Colon (tissue), 2 donors: ENCODE measurements around the gene RO60.
A peak's percentile ranks its signal among the peaks of the same experiment; 100 is the strongest.
"Not testable (repeated sequence)": the region's sequence is repeated elsewhere in the genome, so short reads cannot be mapped to it uniquely, and the experiment has no call there.

ENCODE experiments used
- FAIRE-seq: peaks from 2 replicates; lab custom pipeline; 2012; peaks lifted over from hg19 to GRCh38; lab: Jason Lieb, UNC
- donor health status: control.
- donor health status: control.

The RO60 gene

DNA sequence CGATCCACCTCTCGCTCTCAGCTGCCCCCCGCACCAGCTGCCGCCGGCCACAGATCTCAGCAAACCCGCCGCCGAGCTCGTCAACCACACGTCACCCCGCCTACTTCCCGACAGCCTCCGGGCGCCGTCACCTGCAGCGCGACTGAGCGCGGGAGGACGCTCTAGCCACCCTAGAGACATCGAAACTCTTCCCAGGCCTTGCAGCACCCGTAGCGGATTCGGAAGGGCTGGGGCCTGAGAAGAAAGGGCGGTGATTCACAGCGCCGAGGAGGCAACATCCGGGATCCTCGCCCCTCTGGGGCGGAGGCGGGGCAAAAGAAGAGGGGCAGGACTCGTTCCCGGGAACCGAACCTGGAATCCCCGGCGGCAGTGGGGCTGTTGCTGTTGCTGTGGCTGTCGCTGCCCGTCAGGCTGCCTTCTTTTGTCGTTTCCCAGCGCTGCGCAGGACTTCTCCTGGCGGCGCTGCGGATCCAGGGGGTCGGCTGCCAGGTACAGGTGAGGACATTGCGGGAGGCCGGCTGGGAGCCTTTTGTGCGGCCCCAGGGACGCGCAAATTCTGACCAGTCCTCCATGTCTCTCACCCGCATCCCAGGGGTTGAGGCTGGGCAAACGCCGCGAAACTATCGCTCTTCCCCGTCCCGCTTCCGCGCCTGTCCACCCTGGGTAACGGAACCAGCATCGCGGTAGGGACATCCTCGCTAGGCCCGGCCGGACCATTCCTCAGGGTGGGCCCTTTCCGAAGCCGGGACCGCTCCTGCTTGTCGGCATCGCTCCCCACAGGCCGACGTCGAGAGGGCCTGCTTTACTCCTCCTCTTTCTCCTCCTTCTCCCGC is at the start of gene RO60, which contains the start of gene UCHL5:
Gene RO60, plus strand, starts transcription at position 331 of the 833 bp plus-strand sequence. CDS start 9,443 bp downstream, outside the sequence.
Gene UCHL5, minus strand, starts transcription at position 79 of the 833 bp plus-strand sequence. CDS start 100 bp downstream, outside the sequence.
- FAIRE-seq = no peak

DNA sequence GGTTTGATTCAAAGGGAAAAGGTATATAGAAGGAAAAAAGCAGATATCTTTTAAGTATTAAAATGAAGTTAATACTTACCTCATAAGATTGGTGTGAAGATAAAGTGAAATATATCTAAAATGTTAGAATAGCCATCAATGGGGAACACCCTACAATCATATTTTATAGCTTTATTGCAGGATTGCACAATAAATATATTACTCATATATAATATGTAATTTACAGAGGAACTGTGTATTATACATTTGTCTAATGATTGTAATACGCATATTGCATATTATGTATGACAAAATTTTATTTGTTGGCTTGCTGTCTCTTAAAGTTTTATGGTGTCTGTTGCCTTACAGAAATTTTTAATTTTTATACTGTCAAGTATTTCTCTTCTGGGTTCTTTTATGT is 48.0 kb upstream of the RO60 start:
- FAIRE-seq = no peak

DNA sequence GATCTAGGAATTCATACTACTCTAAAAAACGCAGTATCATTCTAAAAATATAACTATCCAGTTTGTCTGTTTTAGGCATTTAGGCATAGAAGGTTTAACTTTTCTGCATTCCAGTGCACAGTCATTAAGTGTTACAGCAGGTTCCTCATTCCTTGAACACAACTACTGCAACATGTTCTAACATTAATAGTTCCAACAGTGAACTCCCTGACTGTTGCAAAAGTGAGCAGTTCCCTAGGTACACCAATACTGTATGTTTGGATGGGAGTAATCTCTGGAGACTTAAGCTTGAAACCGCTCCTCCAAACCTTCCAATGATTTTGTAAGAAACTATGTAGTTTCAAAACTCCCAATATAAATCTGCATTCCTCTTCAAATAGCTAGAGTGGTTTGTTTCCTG is 46.4 kb upstream of the RO60 start:
- no peak for FAIRE-seq

DNA sequence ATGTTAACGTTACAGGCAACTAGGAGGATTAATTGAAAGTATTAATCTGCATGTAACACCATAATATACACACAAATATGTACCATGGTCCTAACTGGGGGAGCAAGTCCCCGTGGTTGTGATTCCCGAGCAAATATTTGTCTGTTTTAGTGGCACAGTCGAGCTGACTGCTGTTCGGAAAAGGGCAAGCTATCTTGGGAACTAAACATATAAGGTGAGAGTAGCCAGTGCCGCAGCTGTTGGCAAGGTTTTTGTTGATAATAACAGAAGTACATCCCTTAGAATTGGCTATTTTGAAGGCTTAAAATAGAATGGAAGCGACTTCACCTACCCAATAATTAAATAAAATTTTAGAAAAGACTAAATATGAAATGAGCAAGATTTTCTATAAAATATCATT is 45.7 kb upstream of the RO60 start:
- no peak for FAIRE-seq

DNA sequence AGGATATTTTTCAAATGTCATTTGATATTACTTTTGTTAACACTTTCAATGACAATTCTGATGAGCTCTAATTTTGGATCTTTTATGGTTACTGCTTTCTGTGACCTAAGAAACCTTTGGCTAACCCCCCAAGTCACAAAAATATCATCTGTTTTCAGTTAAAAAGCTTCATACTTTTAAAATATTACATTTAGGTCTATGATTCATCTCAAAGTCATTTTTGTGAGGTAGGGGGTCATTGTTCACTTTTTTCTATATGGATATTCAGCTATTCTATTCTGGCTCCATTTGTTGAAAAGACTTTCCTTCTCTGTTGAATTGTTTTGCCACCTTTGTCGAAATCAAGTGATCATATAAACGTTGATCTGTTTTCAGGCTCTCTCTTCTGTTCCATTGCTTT is 45.0 kb upstream of the RO60 start:
- no peak for FAIRE-seq

DNA sequence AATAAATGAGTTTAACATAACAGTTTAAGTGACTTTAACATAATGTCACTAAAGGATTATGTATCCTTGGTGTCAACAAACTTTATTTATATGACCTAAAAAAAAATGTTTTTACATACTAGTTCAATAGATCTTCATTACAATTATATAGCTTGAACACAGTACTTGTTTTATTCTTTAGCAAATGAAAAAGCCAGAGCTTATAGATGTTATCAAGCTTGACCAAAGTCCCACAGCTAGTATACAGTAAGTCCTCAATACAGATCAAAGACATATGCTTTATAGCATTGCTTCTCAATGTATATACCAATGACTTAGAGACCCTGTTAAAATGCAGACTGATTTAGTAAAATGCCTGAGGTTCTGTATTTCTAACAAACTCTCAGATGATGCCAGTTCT is 42.6 kb upstream of the RO60 start:
- no peak for FAIRE-seq

DNA sequence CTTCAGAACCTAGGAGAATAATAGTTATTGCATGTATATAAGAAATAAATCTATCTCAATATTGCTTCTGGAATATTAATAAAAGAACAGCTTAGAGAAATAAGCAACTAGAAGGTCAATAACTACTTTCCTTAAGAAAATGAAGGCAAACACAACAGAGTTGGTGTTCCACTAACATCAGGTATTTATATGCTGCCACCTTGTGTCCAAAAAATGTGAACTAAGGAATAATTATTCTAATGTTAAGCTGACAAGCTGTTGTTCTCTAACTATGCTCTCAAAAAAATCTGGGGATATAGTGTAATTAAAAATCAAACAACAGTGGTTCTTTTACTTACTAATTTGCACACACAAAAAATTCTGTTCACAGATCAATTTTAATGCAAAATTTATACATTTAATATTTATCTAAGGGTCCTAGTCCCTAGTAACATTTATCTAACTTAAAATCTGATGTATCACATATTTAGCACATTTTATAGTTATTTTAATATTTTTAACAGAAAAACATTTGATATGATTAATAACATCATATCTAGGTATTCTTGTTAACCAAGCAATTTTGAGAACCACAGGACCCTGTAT is 39.9 kb upstream of the RO60 start:
- peak; percentile 90 for FAIRE-seq

DNA sequence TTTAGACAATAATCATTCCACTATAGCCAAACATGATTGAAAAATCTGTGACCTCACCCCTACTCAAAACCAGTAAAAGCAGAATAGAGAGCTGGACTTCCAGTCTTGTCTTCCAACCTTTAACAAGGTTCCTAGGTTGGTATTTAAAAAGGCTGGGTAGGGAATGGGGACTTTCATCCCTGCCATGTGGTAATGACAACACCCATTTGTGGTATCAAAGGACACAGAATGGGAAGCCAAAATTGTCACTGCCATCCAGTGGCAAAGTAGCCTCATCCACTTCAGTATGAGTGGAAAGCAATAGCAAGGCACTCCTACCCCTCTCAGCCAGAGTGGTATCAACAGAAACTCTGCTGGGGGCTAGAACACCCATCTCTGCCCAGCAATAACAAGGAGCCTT is 34.2 kb upstream of the RO60 start:
- FAIRE-seq = no peak

DNA sequence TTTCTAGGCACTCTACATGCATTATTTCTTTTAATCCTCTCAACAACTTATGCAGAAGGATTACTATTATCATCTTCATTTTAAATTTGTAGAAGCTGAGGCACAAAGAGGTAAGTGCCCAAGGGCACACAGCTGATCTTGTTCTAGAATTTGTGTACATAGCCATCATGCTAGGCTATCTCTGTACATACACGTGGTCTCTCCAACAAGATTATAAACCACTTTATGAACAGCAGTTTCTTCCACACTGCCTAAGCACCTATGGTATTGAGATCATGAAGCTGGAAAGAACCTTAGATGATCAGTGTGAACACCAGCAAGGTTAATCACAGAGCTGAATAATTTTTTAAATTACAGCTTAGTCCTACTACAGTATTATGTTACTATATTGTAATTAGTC is 29.1 kb upstream of the RO60 start:
- no peak for FAIRE-seq

DNA sequence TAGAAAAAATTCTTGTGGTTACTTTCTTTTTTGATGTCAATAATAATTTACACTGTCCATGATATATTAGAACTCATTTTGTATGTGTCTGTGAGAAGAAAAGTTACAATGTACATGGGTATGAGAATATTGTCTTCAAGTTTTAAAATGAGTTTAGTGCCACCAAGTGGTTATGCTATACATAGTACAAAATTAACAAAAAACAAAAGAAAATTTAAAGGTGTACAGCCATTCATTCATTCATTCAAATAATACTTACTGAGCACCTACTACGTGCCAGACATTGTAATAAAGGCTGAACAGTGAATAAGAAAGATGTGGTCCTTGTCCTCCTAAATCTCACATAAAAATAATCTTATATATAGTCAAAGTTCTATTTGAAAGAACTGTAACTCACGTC is 28.0 kb upstream of the RO60 start:
- FAIRE-seq = peak; percentile 72

DNA sequence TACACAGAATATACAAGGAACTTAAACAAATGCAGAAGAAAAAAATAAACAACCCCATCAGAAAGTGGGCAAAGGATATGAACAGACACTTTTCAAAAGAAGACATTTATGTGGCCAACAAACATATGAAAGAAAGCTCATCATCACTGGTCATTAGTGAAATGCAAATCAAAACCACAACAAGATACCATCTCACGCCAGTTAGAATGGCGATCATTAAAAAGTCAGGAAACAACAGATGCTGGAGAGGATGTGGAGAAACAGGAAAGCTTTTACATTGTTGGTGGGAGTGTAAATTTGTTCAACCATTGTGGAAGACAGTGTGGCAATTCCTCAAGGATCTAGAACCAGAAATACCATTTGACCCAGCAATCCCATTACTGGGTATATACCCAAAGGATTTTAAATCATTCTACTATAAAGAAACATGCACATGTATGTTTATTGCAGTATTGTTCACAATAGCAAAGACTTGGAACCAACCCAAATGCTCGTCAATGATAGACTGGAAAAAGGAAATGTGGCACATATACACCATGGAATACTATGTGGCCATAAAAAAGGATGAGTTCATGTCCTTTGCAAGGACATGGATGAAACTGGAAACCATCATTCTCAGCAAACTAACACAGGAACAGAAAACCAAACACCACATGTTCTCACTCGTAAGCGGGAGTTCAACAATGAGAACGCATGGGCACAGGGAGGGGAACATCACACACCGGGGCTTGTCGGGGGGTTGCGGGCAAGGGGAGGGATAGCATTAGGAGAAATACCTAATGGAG is 26.6 kb upstream of the RO60 start:
- FAIRE-seq = not testable (repeated sequence)

DNA sequence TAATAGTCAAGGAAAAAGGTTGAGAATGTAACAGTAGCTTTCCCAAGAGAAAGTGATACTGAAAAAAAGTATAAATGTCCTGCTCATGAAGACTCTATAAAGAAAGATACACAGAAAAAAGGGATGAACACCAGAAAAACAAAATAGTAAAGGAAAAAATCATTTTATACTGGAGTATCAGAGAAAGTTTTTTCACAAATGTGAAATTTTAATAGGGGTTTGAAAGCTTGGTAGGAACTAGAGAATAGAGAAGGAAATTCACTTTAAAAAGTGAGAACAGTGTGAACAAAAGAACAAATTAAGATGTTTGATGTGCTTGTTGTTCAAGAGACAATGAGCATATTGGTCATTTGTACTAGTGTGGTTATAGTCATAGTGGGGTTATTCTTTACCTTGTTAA is 25.8 kb upstream of the RO60 start:
- FAIRE-seq = no peak

DNA sequence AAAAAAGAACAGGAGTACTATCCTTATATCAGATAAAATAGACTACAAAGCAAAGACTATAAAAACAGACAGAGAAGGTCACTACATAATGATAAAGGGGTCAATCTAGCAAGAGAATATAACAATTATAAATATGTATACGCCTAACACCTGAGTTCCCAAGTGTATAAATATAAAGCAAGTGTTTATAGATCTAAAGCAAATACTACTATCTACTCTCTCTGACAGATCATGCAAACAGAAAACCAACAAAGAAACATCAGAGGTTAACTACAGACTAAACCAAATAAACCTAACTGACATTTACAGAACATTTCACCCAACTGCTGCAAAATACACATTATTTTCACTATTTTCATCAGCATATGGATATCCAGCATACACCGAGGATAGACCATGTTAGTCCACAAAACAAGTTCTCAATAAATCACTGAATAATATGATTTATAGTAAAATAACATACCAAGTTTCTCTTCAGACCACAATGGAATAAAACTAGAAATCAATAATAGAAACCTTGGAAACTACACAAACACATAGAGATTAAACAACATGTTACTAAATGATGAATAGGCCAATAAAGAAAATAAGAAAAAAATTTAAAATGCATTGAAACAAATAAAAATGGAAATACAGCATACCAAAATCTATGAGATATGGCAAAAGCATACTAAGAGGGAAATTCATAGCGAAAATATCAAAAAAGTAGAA is 22.9 kb upstream of the RO60 start:
- peak; percentile 75 for FAIRE-seq

DNA sequence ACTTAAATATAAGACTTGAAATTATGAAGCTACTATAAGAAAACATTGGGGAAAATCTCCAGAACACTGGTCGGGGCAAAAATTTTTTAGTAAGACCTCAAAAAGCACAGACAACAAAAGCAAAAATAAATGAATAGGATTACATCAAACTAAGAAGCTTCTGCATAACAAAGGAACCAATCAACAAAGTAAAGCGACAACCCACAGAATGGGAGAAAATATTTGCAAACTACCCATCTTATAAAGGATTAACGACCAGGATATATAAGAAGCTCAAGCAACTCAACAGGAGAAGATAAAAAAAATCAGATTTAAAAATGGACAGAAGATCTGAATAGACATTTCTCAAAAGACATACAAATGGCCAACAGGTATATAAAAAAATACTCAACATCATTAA is 19.4 kb upstream of the RO60 start:
- no peak for FAIRE-seq

DNA sequence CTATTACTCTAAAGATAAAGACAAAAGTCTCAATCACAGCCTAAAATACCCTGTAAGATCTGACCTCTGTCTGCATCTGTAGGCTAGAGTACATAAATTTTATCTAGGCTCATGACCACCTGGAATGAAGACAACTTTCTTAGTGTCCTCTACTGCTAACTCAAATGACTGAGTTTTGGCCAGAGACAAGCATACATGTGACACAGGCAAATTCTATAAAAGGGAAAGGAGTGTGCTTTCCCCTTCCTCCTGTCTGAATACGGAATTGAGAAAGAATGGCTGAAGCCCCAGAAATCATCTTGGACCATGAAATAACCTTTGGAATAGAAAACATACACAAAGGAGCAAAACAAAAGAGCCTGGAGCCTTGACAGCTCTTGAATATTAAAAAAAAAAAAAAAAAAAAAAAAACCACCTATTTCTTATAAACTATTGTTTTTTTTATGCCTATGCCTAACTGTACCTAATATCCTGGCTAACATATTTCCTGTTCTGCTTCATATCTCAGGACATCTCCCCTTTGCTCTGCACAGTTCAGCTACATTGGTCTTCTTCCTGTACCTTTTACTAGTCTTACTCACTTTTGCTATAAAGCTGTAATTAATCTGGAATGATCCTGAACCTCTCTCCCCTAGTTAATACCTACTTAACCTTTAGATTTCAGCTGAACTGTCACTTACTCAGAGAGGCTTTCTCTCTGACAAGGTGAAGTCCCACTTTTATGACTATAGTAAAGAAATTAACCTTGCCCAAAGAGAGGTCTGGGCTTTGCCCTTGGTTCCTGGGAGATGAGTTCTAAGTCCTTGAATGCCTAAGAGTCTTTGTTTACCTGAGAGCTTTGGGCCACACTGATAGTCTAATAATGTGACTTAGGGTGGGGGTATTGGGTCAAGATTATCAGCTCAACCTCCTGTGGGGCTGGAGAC is 16.4 kb upstream of the RO60 start:
- FAIRE-seq = no peak

DNA sequence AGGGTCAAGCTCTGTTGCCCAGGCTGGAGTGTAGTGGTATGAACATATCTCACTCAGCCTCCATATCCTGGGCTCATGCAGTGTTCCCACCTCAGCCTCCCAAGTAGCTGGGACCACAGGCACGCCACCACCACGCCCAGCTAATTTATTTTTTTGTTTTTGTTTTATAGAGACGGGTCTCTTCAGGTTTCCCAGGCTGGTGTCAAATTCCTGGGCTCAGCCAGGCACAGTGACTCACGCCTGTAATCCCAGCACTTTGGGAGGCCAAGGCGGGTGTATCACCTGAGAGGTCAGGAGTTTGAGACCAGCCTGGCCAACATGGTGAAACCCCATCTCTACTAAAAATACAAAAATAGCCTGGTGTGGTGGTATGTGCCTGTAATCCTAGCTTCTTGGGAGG is 10.5 kb upstream of the RO60 start:
- FAIRE-seq = not testable (repeated sequence)

DNA sequence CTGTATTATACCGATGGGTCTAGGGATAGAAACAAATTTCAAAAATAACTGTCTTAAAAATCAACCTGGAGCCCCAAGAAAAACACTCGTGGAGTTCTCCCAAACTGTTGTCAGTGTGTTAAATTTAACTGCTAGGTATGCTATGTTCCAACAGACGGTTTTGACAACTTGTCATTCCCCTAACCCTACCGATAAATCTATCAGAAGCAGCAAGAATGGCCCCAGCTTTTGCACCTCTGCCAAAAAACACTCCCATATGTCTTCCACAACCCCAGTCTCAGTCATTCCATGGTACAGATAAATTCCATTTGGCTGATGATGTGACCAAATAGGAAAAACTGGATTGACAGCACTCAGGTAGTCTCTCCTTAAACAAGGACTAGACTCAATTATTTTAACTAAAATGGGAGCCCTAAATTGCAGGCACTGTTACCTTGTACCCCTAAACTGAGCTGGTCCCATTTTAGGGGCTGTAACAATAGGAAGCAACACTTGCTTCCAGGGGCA is 5.2 kb upstream of the RO60 start:
- FAIRE-seq = no peak

DNA sequence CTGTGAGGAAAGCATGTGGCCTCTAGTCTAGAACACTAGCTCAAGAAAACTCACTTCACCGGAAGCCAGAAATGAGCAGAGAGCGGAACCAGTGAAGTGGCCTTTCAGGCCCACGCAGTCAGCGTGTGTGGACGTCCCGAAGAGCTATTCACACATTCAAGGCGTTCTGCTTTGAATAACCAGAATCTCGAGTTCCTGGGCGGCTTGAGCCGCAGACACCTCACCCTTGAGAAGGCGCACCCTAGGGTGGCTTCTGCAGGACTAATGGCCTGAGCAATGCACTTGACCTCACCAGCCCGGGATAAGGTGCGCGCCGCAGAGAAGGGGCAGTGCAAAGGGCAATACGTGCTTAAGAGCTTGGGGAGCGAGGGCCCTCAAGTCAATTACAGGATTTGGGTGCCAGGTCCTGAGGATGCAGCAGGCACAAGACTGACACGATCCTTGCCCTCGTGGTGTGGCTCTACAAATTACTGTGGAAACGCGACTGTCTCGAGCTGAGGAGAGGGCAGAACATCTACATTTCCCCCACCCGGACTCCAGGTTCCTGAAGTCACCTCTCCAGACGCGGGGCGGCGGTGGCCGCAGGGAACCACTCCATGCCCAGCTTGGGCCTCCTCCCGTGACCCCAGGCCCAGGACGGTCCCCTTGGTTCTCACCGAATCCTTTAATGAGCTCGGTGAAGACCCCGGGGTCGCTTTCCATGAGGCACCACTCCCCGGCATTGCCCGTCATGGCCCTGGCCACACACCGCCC is 707 bp upstream of the RO60 start:
- no peak for FAIRE-seq

DNA sequence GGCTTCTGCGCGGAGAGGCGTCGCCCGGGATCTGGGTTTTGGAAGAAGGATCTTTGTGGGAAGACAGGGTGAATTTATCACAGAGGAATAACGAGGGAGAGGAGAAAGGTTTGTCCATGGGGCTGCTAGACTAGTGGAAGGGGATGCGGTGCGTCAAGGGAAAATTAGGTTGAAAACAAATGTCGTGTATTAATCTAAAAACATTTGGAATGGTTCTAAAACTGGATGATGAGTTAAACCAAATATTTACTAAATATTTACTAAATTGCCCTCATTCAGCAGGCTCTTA is 647 bp downstream of the RO60 start:
- FAIRE-seq = no peak

DNA sequence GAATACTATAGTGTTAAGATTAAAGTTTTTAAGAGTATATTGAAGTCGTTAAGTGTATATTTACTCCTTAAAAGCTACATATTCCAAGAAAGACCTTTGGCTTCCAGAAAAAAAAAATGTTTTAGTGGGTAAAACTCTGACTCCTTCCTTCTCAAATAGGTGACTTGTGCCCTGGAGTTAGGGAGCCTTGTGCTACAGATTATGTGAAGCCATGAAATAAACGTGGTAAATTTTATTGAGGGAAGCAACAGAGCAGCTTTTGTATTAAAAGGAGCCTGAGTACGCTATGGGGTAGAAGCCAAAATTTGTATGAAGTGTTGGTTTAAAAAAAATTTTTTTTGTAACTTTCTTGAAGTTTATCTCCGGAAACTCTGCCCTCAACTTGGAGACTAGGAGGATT is 994 bp downstream of the RO60 start:
- FAIRE-seq = no peak

DNA sequence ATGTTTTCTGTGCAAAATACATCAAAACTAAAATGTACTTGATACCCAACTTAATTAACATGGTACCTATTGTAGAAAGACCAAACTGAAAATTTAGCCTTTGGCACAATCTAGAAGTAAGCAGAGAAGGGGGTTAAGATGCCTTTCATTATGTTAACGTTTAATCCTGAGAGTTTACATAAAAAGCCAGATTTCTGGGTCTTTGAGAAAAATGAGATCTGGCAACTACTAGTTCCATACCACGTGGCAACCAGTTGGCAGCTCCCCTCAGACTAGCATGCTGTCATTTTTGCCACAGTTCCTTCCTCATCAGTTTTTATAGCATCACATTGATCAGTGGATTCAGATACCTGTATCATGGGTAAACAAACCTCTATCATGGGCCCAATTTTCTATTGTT is 1.5 kb downstream of the RO60 start:
- FAIRE-seq = no peak
